Astrocyte (in vitro differentiated cells and primary cell): ENCODE data around the gene TNNI3K. TPM values are rescaled to one million over a fixed set of nuclear protein-coding genes. Genes with fewer than 3 reads are reported as not detected.

Experiments used
- DNase-seq: peaks from one replicate; pipeline ENCODE4 v3.0.0-alpha.2; 2010; ENCODE audit warnings: low read depth
- FAIRE-seq: peaks from 2 replicates; lab custom pipeline; 2011; peaks lifted over from hg19 to GRCh38; lab: Jason Lieb, UNC
- H2AFZ ChIP-seq: 2 replicates; pipeline ENCODE4 v1.6.0; 2012; ENCODE audit warnings: low read depth, low read length, inconsistent platforms
- H3K27ac ChIP-seq: 2 replicates; pipeline ENCODE4 v1.5.1; 2011; ENCODE audit warnings: low read depth, low read length, inconsistent platforms
- H3K27me3 ChIP-seq: 2 replicates; pipeline ENCODE4 v1.6.0; 2011; ENCODE audit warnings: low read length, inconsistent platforms; ENCODE audit not compliant: insufficient read depth
- H3K36me3 ChIP-seq: 2 replicates; pipeline ENCODE4 v1.5.1; 2011; ENCODE audit warnings: low read length, inconsistent platforms; ENCODE audit not compliant: insufficient read depth
- H3K4me1 ChIP-seq: 2 replicates; pipeline ENCODE4 v1.5.1; 2011; ENCODE audit warnings: low read length, inconsistent platforms; ENCODE audit not compliant: insufficient read depth
- H3K4me2 ChIP-seq: 2 replicates; pipeline ENCODE4 v1.6.0; 2012; ENCODE audit warnings: low read length, inconsistent platforms
- H3K4me3 ChIP-seq: 2 replicates; pipeline ENCODE4 v1.5.1; 2011; ENCODE audit warnings: low read depth, mild to moderate bottlenecking, low read length, inconsistent platforms; ENCODE audit not compliant: insufficient read depth
- H3K79me2 ChIP-seq: 2 replicates; pipeline ENCODE4 v1.6.0; 2012; ENCODE audit warnings: mild to moderate bottlenecking, low read length, inconsistent platforms; ENCODE audit not compliant: insufficient read depth
- H3K9ac ChIP-seq: 2 replicates; pipeline ENCODE4 v1.6.0; 2012; ENCODE audit warnings: mild to moderate bottlenecking, low read length, inconsistent platforms
- H3K9me3 ChIP-seq: 2 replicates; pipeline ENCODE4 v1.5.1; 2012; ENCODE audit warnings: low read depth, mild to moderate bottlenecking, low read length, inconsistent platforms; ENCODE audit not compliant: insufficient read depth
- H4K20me1 ChIP-seq: 2 replicates; pipeline ENCODE4 v1.6.0; 2012; ENCODE audit warnings: low read length, inconsistent platforms; ENCODE audit not compliant: insufficient read depth
- H3K27ac Mint-ChIP-seq: one replicate; pipeline ENCODE4 v1.8.0; 2021; ENCODE audit warnings: mild to moderate bottlenecking, mixed read lengths; ENCODE audit not compliant: unreplicated experiment
- H3K27me3 Mint-ChIP-seq: one replicate; pipeline ENCODE4 v1.8.0; 2021; ENCODE audit warnings: low read depth, mixed read lengths; ENCODE audit not compliant: unreplicated experiment
- H3K36me3 Mint-ChIP-seq: one replicate; pipeline ENCODE4 v1.8.0; 2021; ENCODE audit warnings: low read depth, mixed read lengths; ENCODE audit not compliant: unreplicated experiment
- H3K4me1 Mint-ChIP-seq: one replicate; pipeline ENCODE4 v1.8.0; 2021; ENCODE audit warnings: low read depth, mixed read lengths; ENCODE audit not compliant: unreplicated experiment
- H3K4me3 Mint-ChIP-seq: one replicate; pipeline ENCODE4 v1.8.0; 2021; ENCODE audit warnings: mild to moderate bottlenecking, moderate library complexity, mixed read lengths; ENCODE audit not compliant: unreplicated experiment
- H3K9me3 Mint-ChIP-seq: one replicate; pipeline ENCODE4 v1.8.0; 2021; ENCODE audit warnings: mild to moderate bottlenecking, mixed read lengths; ENCODE audit not compliant: unreplicated experiment
- CTCF ChIP-seq: IDR thresholded peaks from 2 replicates; pipeline ENCODE4 v1.5.1; 2011; ENCODE audit warnings: low read depth, mild to moderate bottlenecking, inconsistent platforms, low read length, moderate library complexity; ENCODE audit not compliant: insufficient read depth
- EZH2 ChIP-seq: IDR thresholded peaks from 2 replicates; pipeline ENCODE4 v1.6.1; 2012; ENCODE audit warnings: mild to moderate bottlenecking, low read length, inconsistent platforms; ENCODE audit not compliant: insufficient read depth
- total RNA-seq: library from RNA; stranded (reverse); gene quantifications from 2 replicates; pipeline ENCODE4 v1.2.1, GENCODE V29; 2021

The TNNI3K gene
- total RNA-seq, 1 donor from 2014 or later, result 0.45 TPM

GRCh38 chr1:74367175-74367813, 132.1 kb downstream of the TNNI3K start:
- H3K27ac ChIP-seq, result no peak overlapping the region
- no peaks in the 10 kb centered on the region for H3K9me3 ChIP-seq
- H3K9me3 Mint-ChIP-seq, result no peaks in the 10 kb centered on the region
- no peaks in the 10 kb centered on the region for H3K36me3 Mint-ChIP-seq
- no peaks in the 10 kb centered on the region for H3K27me3 ChIP-seq
- H3K4me3 ChIP-seq, result no peak overlapping the region
- peaks cover 4% of the 10 kb centered on the region for H3K4me1 Mint-ChIP-seq
- H3K4me3 Mint-ChIP-seq, result no peak overlapping the region
- FAIRE-seq (no peak), DNase-seq (no peak)
- no peak overlapping the region for H3K27ac Mint-ChIP-seq
- no peaks in the 10 kb centered on the region for H3K79me2 ChIP-seq
- H3K4me1 ChIP-seq, result peaks cover 5% of the 10 kb centered on the region
- no peaks in the 10 kb centered on the region for H3K36me3 ChIP-seq
- TF ChIP-seq CTCF (no peak), EZH2 (no peak)
- no peak overlapping the region for H2AFZ ChIP-seq
- no peaks in the 10 kb centered on the region for H3K27me3 Mint-ChIP-seq
- no peak overlapping the region for H3K9ac ChIP-seq
- no peak overlapping the region for H3K4me2 ChIP-seq
- no peaks in the 10 kb centered on the region for H4K20me1 ChIP-seq

GRCh38 chr1:74368335-74368734, 133.1 kb downstream of the TNNI3K start:
- Mint-ChIP-seq H3K4me3 (no peak overlapping the region), H3K9me3 (no peaks in the 10 kb centered on the region), H3K27me3 (no peaks in the 10 kb centered on the region), H3K36me3 (no peaks in the 10 kb centered on the region), H3K27ac (no peak overlapping the region), H3K4me1 (peaks cover 4% of the 10 kb centered on the region)
- no peak overlapping the region for H3K4me3 ChIP-seq
- peak; percentile 19 for DNase-seq
- TF ChIP-seq EZH2 (no peak), CTCF (no peak)
- no peaks in the 10 kb centered on the region for H3K79me2 ChIP-seq
- no peaks in the 10 kb centered on the region for H3K36me3 ChIP-seq
- peak overlapping the region; percentile 9 for H3K4me2 ChIP-seq
- peaks cover 5% of the 10 kb centered on the region for H3K4me1 ChIP-seq
- H3K9me3 ChIP-seq, result no peaks in the 10 kb centered on the region
- no peak overlapping the region for H3K9ac ChIP-seq
- no peaks in the 10 kb centered on the region for H3K27me3 ChIP-seq
- H2AFZ ChIP-seq, result no peak overlapping the region
- H3K27ac ChIP-seq, result no peak overlapping the region
- no peaks in the 10 kb centered on the region for H4K20me1 ChIP-seq
- no peak for FAIRE-seq

DNA sequence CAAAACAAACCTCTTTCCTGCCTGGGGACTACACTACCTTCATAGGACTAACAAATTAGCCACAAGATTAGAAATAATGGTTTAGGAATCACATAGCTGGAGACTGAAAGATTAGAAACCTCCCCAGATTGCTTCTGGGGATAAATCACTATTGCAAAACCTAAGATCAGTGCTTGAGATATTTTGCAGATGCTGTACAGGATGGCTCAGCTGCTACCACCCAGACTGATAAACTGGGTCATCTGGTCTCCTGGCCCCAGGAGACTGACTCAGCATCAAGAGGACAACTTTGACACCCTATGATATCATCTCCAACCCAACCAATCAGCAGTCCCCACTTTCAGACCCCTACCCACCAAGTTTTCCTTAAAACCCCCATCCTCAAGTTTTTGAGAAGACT, 140.2 kb downstream of the TNNI3K start:
- no peak overlapping the region for H3K27ac ChIP-seq
- no peak overlapping the region for H3K9ac ChIP-seq
- no peaks in the 10 kb centered on the region for H3K9me3 Mint-ChIP-seq
- H3K36me3 ChIP-seq, result no peaks in the 10 kb centered on the region
- no peaks in the 10 kb centered on the region for H3K4me1 Mint-ChIP-seq
- DNase-seq, result no peak
- no peaks in the 10 kb centered on the region for H3K27me3 Mint-ChIP-seq
- no peaks in the 10 kb centered on the region for H3K79me2 ChIP-seq
- H3K36me3 Mint-ChIP-seq, result no peaks in the 10 kb centered on the region
- no peak overlapping the region for H3K4me3 ChIP-seq
- FAIRE-seq, result no peak
- H3K4me3 Mint-ChIP-seq, result no peak overlapping the region
- no peak overlapping the region for H2AFZ ChIP-seq
- no peak overlapping the region for H3K27ac Mint-ChIP-seq
- no peaks in the 10 kb centered on the region for H3K27me3 ChIP-seq
- TF ChIP-seq CTCF (no peak), EZH2 (no peak)
- no peaks in the 10 kb centered on the region for H3K9me3 ChIP-seq
- H3K4me1 ChIP-seq, result no peaks in the 10 kb centered on the region
- no peaks in the 10 kb centered on the region for H4K20me1 ChIP-seq
- H3K4me2 ChIP-seq, result no peak overlapping the region
